Astrocyte (in vitro differentiated cells and primary cell): ENCODE data around the gene FGFR3. TPM values are rescaled to one million over a fixed set of nuclear protein-coding genes. Genes with fewer than 3 reads are reported as not detected.

ENCODE experiments used
- DNase-seq: peaks from one replicate; pipeline ENCODE4 v3.0.0-alpha.2; 2010; ENCODE audit warnings: low read depth
- FAIRE-seq: peaks from 2 replicates; lab custom pipeline; 2011; peaks lifted over from hg19 to GRCh38; lab: Jason Lieb, UNC
- H2AFZ ChIP-seq: 2 replicates; pipeline ENCODE4 v1.6.0; 2012; ENCODE audit warnings: low read depth, low read length, inconsistent platforms
- H3K27ac ChIP-seq: 2 replicates; pipeline ENCODE4 v1.5.1; 2011; ENCODE audit warnings: low read depth, low read length, inconsistent platforms
- H3K27me3 ChIP-seq: 2 replicates; pipeline ENCODE4 v1.6.0; 2011; ENCODE audit warnings: low read length, inconsistent platforms; ENCODE audit not compliant: insufficient read depth
- H3K36me3 ChIP-seq: 2 replicates; pipeline ENCODE4 v1.5.1; 2011; ENCODE audit warnings: low read length, inconsistent platforms; ENCODE audit not compliant: insufficient read depth
- H3K4me1 ChIP-seq: 2 replicates; pipeline ENCODE4 v1.5.1; 2011; ENCODE audit warnings: low read length, inconsistent platforms; ENCODE audit not compliant: insufficient read depth
- H3K4me2 ChIP-seq: 2 replicates; pipeline ENCODE4 v1.6.0; 2012; ENCODE audit warnings: low read length, inconsistent platforms
- H3K4me3 ChIP-seq: 2 replicates; pipeline ENCODE4 v1.5.1; 2011; ENCODE audit warnings: low read depth, mild to moderate bottlenecking, low read length, inconsistent platforms; ENCODE audit not compliant: insufficient read depth
- H3K79me2 ChIP-seq: 2 replicates; pipeline ENCODE4 v1.6.0; 2012; ENCODE audit warnings: mild to moderate bottlenecking, low read length, inconsistent platforms; ENCODE audit not compliant: insufficient read depth
- H3K9ac ChIP-seq: 2 replicates; pipeline ENCODE4 v1.6.0; 2012; ENCODE audit warnings: mild to moderate bottlenecking, low read length, inconsistent platforms
- H3K9me3 ChIP-seq: 2 replicates; pipeline ENCODE4 v1.5.1; 2012; ENCODE audit warnings: low read depth, mild to moderate bottlenecking, low read length, inconsistent platforms; ENCODE audit not compliant: insufficient read depth
- H4K20me1 ChIP-seq: 2 replicates; pipeline ENCODE4 v1.6.0; 2012; ENCODE audit warnings: low read length, inconsistent platforms; ENCODE audit not compliant: insufficient read depth
- H3K27ac Mint-ChIP-seq: one replicate; pipeline ENCODE4 v1.8.0; 2021; ENCODE audit warnings: mild to moderate bottlenecking, mixed read lengths; ENCODE audit not compliant: unreplicated experiment
- H3K27me3 Mint-ChIP-seq: one replicate; pipeline ENCODE4 v1.8.0; 2021; ENCODE audit warnings: low read depth, mixed read lengths; ENCODE audit not compliant: unreplicated experiment
- H3K36me3 Mint-ChIP-seq: one replicate; pipeline ENCODE4 v1.8.0; 2021; ENCODE audit warnings: low read depth, mixed read lengths; ENCODE audit not compliant: unreplicated experiment
- H3K4me1 Mint-ChIP-seq: one replicate; pipeline ENCODE4 v1.8.0; 2021; ENCODE audit warnings: low read depth, mixed read lengths; ENCODE audit not compliant: unreplicated experiment
- H3K4me3 Mint-ChIP-seq: one replicate; pipeline ENCODE4 v1.8.0; 2021; ENCODE audit warnings: mild to moderate bottlenecking, moderate library complexity, mixed read lengths; ENCODE audit not compliant: unreplicated experiment
- H3K9me3 Mint-ChIP-seq: one replicate; pipeline ENCODE4 v1.8.0; 2021; ENCODE audit warnings: mild to moderate bottlenecking, mixed read lengths; ENCODE audit not compliant: unreplicated experiment
- EZH2 ChIP-seq: IDR thresholded peaks from 2 replicates; pipeline ENCODE4 v1.6.1; 2012; ENCODE audit warnings: mild to moderate bottlenecking, low read length, inconsistent platforms; ENCODE audit not compliant: insufficient read depth
- total RNA-seq: library from RNA; stranded (reverse); gene quantifications from 2 replicates; pipeline ENCODE4 v1.2.1, GENCODE V29; 2021
- TF ChIP-seq, protein P1 (sequence below): IDR thresholded peaks from 2 replicates; pipeline ENCODE4 v1.5.1; 2011; ENCODE audit warnings: low read depth, mild to moderate bottlenecking, inconsistent platforms, low read length, moderate library complexity; ENCODE audit not compliant: insufficient read depth

Gene FGFR3
- total RNA-seq, 1 donor from 2014 or later: 3.9 TPM

- Histone ChIP-seq H3K4me1 (no peaks in the 10 kb centered on the region), H3K9ac (no peak overlapping the region), H3K27ac (no peak overlapping the region), H3K27me3 (peaks cover 7% of the 10 kb centered on the region), H3K79me2 (no peaks in the 10 kb centered on the region), H4K20me1 (peaks cover 4% of the 10 kb centered on the region), H3K36me3 (no peaks in the 10 kb centered on the region), H3K4me2 (no peak overlapping the region), H2AFZ (no peak overlapping the region), H3K4me3 (no peak overlapping the region), H3K9me3 (no peaks in the 10 kb centered on the region)
- H3K4me3 Mint-ChIP-seq: no peak overlapping the region
- peaks cover 16% of the 10 kb centered on the region for H3K27me3 Mint-ChIP-seq
- TF ChIP-seq, protein P1, sequence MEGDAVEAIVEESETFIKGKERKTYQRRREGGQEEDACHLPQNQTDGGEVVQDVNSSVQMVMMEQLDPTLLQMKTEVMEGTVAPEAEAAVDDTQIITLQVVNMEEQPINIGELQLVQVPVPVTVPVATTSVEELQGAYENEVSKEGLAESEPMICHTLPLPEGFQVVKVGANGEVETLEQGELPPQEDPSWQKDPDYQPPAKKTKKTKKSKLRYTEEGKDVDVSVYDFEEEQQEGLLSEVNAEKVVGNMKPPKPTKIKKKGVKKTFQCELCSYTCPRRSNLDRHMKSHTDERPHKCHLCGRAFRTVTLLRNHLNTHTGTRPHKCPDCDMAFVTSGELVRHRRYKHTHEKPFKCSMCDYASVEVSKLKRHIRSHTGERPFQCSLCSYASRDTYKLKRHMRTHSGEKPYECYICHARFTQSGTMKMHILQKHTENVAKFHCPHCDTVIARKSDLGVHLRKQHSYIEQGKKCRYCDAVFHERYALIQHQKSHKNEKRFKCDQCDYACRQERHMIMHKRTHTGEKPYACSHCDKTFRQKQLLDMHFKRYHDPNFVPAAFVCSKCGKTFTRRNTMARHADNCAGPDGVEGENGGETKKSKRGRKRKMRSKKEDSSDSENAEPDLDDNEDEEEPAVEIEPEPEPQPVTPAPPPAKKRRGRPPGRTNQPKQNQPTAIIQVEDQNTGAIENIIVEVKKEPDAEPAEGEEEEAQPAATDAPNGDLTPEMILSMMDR: no peak
- TF ChIP-seq EZH2: no peak
- FAIRE-seq (no peak), DNase-seq (no peak)
- no peaks in the 10 kb centered on the region for H3K4me1 Mint-ChIP-seq
- no peak overlapping the region for H3K27ac Mint-ChIP-seq
- no peaks in the 10 kb centered on the region for H3K36me3 Mint-ChIP-seq
- H3K9me3 Mint-ChIP-seq: no peaks in the 10 kb centered on the region
Measured at GRCh38 chr4:1798580-1799386, 5.7 kb downstream of the FGFR3 start.

DNA sequence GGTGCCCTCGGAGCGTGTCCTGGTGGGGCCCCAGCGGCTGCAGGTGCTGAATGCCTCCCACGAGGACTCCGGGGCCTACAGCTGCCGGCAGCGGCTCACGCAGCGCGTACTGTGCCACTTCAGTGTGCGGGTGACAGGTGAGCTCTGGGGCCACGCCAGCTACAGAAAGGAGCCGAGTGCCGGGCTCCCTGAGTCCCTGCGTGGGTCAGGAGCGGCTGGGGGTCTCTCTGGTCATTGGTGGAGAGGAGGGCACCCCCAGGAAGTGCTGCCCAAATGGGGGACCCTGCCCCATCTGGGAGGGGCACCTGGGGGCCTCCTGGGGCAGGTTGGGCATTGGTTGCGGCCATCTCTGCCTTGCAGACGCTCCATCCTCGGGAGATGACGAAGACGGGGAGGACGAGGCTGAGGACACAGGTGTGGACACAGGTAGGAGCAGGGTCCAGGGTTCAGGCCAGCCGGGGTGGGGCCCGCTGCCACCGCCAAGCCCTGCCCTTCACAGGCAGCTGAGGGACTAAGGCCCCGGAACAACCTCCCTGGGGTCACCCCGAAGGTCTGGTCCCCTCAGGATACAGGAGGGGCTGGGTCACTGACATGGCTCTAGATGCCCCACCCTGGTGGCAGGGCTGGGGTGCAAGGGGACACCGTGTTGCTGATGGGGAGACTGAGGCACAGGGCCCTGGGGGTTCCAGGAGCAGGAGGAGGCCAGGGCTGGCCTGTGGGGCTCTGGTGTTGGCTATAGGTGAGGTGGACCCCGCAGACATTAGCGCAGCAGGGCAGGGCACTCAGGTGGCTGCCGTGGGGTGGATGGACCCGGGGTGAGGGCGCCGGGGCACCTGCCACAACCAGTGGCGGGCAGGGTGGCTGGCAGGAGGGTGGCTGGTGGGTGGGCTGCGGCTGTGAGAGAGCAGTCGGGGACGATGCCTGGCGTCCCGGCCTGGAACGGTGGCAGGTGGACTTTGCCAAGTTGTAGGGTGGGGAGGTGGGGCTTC lies 6.6 kb downstream of the FGFR3 start:
- no peak overlapping the region for H3K27ac Mint-ChIP-seq

More for the DNA sequence above, 6.6 kb downstream of the FGFR3 start:
- Mint-ChIP-seq H3K4me3 (no peak overlapping the region), H3K27me3 (peaks cover 16% of the 10 kb centered on the region), H3K4me1 (no peaks in the 10 kb centered on the region), H3K36me3 (no peaks in the 10 kb centered on the region), H3K9me3 (no peaks in the 10 kb centered on the region)
- Histone ChIP-seq H3K4me3 (no peak overlapping the region), H3K9me3 (no peaks in the 10 kb centered on the region), H3K27me3 (peaks cover 6% of the 10 kb centered on the region), H3K27ac (no peak overlapping the region), H3K9ac (no peak overlapping the region), H3K4me1 (no peaks in the 10 kb centered on the region), H4K20me1 (peaks cover 4% of the 10 kb centered on the region), H3K79me2 (no peaks in the 10 kb centered on the region), H3K36me3 (no peaks in the 10 kb centered on the region), H3K4me2 (no peak overlapping the region), H2AFZ (no peak overlapping the region)
- no peak for FAIRE-seq
- DNase-seq: no peak
- TF ChIP-seq EZH2: no peak
- TF ChIP-seq, protein P1: no peak
